GM21737 (cell line): ENCODE results near the gene CTNNA3.

ENCODE experiments used
- ATAC-seq: cut with Tn5 transposase; IDR thresholded peaks from one replicate; pipeline ENCODE4 v1.9.1; 2021; ENCODE audit warnings: mild to moderate bottlenecking, moderate library complexity; ENCODE audit not compliant: unreplicated experiment

CTNNA3 gene

GRCh38 chr10:66836057-66836456 is 859.9 kb downstream of the CTNNA3 start:
- no peak for ATAC-seq

GRCh38 chr10:66835400-66835799 is 860.6 kb downstream of the CTNNA3 start:
- no peak for ATAC-seq

GRCh38 chr10:66834802-66835201 is 861.2 kb downstream of the CTNNA3 start:
- ATAC-seq: no peak

- no peak for ATAC-seq
These were observed 862.1 kb downstream of the CTNNA3 start for GRCh38 chr10:66833861-66834260.

- no peak for ATAC-seq
These were observed 863.1 kb downstream of the CTNNA3 start for GRCh38 chr10:66832781-66833422.

GRCh38 chr10:66828957-66829356 is 867.0 kb downstream of the CTNNA3 start:
- ATAC-seq: no peak

GRCh38 chr10:66827353-66827752 is 868.6 kb downstream of the CTNNA3 start:
- no peak for ATAC-seq

- ATAC-seq: no peak
These were observed 872.7 kb downstream of the CTNNA3 start for GRCh38 chr10:66823301-66823700.

- no peak for ATAC-seq
These were observed 873.2 kb downstream of the CTNNA3 start for GRCh38 chr10:66822801-66823200.

GRCh38 chr10:66819691-66820090 is 876.3 kb downstream of the CTNNA3 start:
- no peak for ATAC-seq

- no peak for ATAC-seq
These were observed 882.9 kb downstream of the CTNNA3 start for GRCh38 chr10:66813122-66813521.

GRCh38 chr10:66811211-66811610 is 884.8 kb downstream of the CTNNA3 start:
- no peak for ATAC-seq

GRCh38 chr10:66809402-66809801 is 886.6 kb downstream of the CTNNA3 start:
- no peak for ATAC-seq

GRCh38 chr10:66805612-66806011 is 890.4 kb downstream of the CTNNA3 start:
- ATAC-seq: no peak

- no peak for ATAC-seq
These were observed 891.0 kb downstream of the CTNNA3 start for GRCh38 chr10:66804962-66805361.

GRCh38 chr10:66803174-66803573 is 892.8 kb downstream of the CTNNA3 start:
- ATAC-seq: no peak

GRCh38 chr10:66799474-66799873 is 896.5 kb downstream of the CTNNA3 start:
- ATAC-seq: no peak

- ATAC-seq: no peak
These were observed 900.1 kb downstream of the CTNNA3 start for GRCh38 chr10:66795866-66796265.

GRCh38 chr10:66792441-66792840 is 903.6 kb downstream of the CTNNA3 start:
- no peak for ATAC-seq

- no peak for ATAC-seq
These were observed 907.6 kb downstream of the CTNNA3 start for GRCh38 chr10:66788178-66788987.

- no peak for ATAC-seq
These were observed 909.3 kb downstream of the CTNNA3 start for GRCh38 chr10:66786709-66787108.

- ATAC-seq: no peak
These were observed 911.2 kb downstream of the CTNNA3 start for GRCh38 chr10:66784770-66785169.
